Left lobe of liver (tissue), 2 donors: ENCODE measurements around the gene ASIC2. TPM values are rescaled to one million over a fixed set of nuclear protein-coding genes. Genes with fewer than 3 reads are reported as not detected.

ENCODE experiments used
- ATAC-seq: fragments of 200-7000 bp; cut with Tn5 transposase; one replicate; pipeline ENCODE4 v1.9.1; 2020; ENCODE audit warnings: mild to moderate bottlenecking, moderate library complexity
- DNase-seq: peaks from one replicate; pipeline ENCODE4 v3.0.0-alpha.2; 2020; ENCODE audit warnings: low spot score
- total RNA-seq: library from RNA; stranded (reverse); gene quantifications from one replicate; pipeline ENCODE4 v1.2.1, GENCODE V29; 2021
- donor health status: DM: no; HTN: no; CAD: no; lungs with moderate emphysema.
- donor health status: DM: no; HTN: yes; CAD: no.

Gene ASIC2
- total RNA-seq, 1 donor from 2014 or later: not detected

DNA sequence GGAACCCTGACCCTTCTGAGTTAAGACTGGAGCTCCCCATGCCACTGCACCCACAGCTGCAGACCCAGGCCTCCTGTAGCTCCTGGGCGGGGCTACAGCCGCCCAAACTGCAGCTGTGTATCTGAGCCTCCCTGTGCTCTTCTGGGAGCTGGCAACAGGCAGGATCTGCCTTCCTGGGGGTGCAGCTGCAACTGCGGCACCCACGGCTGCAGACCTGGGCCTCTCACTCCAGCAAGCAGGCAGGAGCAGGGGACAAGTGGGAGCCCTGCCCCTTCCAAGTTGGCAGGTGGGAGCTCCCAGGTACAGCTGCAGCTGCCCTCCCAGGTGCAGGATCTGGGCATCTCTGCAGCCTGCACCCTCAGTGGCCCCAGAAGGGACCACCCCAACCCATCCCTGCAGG, 259.9 kb downstream of the ASIC2 start:
- ATAC-seq (no peak), DNase-seq (no peak)

DNA sequence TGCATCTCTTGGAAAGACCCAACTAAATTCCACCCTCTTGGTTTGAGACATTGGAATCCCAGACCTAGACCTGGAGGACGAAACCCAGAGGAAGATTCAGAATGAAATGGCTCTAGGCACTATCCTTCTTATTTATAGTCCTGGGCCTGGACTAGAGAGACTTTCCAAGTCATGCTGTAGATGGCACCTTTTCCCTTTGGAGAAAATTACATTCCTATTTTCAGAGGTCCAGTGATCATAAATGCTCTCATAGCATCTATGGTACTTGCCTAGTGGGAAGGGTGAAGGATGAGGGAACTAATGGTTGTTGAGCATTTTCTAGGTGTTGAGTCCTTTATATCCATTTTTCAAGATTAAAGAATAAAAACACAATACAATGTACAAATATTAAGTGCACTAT, 264.3 kb downstream of the ASIC2 start:
- DNase-seq: no peak

DNA sequence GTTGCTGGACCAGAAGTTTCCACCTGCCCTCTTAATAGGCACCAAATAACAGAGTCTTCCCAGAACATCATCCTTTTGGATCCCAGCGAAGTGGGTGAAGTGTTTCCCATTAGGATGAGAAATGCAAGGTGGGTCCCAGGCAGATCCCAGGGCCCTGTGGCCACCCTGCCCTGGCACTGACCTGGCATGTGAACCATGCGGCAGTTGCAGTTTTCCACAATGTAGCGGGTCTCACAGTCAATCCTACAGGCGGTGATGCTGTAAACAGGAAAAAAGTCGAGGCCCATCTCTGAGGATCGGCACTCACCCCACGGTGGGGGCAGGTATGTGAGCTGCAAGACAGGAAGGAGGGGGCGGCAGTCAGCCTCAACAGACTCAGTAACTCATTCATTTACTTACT, 265.0 kb downstream of the ASIC2 start:
- DNase-seq: no peak
- ATAC-seq: no peak

More for the DNA sequence above, 264.3 kb downstream of the ASIC2 start:
- no peak for ATAC-seq

DNA sequence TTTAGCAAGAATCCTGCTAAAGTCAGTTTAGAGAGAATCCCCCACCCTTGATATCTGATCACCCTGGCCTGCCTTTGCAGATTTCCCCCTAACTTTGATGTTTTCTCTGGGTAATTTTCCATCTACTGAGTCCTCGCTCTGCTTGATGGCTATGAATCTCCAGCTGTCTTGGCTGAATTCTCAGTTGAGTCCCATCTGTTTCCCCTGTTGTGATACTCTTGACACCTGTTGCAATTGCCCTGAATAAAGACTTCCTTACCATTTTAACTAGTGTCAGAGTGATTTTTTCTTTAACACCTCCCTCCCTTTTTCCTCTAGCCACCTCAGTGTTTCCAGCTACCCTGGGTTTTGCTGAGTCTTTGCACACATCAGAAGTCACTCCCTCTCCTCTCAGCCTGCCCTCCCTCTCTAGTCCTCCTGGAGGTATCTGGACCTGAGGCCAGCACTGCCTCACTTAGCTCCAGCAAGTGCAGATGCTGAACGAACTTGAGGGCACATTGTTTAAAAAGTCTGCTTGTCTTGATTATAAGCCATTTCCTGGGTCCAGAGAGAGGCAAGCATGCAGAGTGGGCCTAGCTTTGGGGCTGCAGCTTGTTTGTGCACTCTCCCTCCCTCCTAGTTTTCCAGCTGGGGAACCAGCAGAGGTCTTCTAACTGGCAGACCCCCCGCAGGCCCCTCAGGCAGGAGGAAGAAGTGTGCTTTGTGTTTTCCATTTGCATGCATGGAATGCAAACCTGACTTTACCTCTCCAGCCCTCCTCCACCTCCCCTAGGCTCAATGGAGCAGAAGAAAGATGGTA, 268.2 kb downstream of the ASIC2 start:
- DNase-seq (no peak), ATAC-seq (no peak)

DNA sequence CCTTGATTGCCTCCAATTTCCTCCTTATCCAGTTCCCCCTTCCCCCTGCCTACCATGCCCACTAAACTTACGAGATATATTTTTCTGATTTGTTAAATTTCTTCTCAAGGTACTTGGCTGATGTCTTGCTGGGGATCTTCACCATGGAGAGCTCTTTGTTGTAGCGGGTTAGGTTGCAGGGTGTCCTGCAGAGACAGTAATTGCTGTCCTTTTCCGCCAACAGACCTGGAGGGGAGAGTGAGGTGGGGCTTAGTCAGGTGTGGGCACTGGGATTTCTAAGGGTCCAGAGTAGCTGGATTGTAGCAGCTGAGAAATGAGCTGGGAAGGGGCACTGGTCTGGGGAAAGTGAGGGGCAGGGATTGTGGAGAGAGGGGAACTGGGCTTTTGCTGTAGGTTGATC, 269.3 kb downstream of the ASIC2 start:
- ATAC-seq (no peak), DNase-seq (no peak)

DNA sequence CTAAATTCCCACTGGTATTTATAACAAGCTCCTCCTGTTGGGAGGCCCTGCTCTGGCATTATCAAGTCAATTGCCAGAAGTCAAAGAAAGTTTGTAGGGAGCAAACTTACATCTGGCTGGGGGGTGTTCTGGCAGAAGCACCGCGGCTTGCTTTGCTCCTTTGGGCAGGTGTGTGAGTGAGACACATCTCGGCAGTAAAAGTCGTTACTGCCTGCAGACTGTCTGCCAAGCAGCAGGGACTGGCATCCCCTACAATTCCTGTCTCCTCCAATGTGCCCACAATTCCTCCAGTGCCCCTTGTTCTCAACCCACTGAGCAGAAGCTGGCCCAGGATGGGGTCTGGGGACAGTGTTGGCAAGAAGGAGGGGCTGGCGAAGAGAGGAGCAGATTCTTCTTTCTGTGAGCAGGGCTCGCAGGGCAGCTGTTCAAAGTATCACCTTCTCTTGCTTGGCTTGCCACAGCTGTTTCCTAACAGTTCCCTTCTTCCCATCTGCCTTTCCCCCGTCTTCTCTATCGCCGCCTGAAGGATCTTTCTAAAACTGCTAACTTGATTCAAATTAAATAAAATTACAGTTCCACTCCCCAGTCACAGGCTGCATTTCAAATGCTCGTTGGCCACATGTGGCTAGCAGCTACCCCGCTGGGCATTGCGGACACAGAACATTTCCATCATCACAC, 271.2 kb downstream of the ASIC2 start:
- no peak for DNase-seq
- no peak for ATAC-seq

DNA sequence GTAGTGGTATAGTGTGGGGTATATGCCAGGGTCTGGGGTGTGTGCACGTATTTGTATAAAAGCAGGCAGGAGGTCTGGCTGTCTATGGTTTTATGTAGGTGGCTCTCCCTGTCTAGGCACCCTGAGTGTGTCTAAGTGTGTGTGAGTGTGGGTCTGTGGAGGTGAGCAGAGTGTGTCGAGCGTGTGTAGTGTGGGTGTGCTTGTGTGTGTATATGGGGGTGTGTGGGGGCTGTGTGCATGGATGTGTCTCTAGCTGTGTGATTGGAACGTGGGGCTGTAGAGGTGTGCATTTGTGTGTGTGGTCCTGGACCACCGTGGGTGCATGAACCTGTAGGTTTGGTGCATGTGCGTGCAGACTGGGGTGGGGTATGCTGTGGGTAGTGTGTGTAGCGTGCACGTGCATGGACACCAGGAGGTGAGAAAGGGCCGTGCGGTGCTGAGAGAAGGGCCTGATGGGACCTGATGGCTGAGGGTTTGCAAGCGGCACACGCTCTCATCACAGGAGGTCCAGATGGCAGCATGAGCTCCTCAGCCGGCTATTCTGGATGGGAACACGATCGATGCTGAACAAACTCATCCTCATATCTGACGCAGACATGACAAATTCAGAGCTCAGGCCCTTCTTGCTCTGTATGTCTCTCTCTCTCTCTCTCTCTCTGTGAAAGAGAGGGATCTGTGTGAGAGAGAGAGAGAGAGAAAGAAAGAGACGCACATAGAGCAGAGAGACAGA, 273.8 kb downstream of the ASIC2 start:
- ATAC-seq: no peak

DNA sequence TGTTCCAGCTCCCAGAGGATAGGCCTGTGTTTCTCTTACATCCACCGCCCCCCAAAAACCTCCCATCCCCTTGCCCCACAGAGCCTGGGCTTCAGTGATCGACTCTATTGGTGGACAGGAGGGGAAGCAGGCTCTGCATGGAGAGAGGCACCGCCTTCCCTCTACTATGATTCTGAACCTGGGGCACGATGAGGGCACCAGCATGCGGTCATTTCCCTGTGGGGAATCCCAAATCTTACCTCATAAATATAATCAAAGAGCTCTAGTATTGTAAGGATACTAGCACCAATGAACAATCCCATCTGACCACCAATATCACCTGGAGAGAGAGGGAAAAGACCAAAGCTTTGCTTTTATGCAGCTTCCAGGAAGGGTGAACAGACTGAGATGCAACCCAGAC, 275.7 kb downstream of the ASIC2 start:
- ATAC-seq (no peak), DNase-seq (peak; percentile 24)

More for the DNA sequence above, 273.8 kb downstream of the ASIC2 start:
- no peak for DNase-seq

DNA sequence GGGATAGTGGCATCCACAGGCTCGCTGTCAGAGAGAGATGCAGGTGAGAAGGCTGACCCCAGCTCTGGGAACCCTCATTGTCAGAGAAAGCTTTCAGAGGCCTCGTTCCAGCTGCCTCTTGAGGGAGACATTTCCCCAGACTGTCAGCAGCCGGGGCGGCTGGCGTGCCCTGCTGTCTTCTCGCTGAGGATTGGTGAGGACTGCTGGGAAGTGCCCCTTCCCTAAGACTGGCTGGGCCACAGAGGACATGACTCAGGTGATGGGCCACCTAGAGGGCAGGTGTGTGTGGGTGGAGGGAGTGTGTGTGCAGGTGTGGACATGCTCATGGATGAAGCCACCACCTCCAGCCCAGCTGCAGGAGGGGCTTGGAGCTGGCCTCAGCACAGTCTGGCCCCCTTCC, 276.2 kb downstream of the ASIC2 start:
- ATAC-seq (no peak), DNase-seq (peak; percentile 35)

DNA sequence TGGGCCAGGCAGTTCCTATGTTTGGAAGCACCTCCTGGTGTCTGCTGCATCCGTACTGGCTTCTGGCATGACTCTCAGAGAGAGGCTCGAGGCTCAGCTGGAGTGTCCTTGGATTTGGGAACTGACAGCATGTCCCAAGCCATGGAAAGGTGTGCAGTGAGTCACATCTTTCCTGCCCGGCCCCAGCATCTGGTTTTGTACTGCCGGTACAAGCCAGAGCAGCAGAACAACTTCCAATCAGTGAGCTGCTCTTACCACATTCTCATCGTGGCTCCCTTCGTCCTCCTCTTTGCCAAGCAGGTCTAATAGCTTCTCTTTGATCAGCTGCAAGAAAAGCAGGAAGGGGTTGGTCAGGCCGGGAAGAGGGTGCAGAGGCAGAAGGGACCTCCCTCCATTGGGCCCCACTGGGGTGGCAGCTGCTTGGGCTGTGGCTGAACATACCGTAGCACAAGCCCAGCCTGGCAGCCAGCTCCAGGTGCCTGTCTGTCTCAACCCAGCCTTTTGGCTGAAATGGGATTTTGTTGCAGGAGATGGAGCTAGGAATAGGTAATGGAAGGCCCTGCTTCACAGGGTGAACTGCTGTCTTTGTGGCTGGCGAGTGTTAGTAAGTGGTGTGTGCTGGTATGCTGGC, 277.3 kb downstream of the ASIC2 start:
- ATAC-seq (no peak), DNase-seq (no peak)

DNA sequence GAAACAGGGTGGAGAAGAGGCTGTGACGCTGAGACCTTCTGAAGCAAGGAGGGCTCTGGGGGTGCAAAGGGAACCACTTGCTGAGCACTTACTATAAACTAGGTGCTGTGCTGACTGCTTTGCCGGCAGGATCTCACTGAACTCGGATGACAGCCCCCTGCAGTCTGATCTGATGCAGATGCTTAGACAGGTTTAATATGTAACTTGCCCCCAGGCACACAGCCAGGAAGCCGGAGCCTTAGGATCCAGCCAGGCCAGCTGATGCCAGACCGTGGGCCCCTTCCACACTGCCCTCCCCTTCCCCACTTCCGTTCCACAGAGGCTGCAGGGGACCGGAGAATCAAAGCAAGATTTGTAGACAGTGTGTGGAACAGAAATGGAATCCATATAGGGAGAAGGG, 278.3 kb downstream of the ASIC2 start:
- ATAC-seq: peak; percentile 80
- DNase-seq: peak; percentile 55

DNA sequence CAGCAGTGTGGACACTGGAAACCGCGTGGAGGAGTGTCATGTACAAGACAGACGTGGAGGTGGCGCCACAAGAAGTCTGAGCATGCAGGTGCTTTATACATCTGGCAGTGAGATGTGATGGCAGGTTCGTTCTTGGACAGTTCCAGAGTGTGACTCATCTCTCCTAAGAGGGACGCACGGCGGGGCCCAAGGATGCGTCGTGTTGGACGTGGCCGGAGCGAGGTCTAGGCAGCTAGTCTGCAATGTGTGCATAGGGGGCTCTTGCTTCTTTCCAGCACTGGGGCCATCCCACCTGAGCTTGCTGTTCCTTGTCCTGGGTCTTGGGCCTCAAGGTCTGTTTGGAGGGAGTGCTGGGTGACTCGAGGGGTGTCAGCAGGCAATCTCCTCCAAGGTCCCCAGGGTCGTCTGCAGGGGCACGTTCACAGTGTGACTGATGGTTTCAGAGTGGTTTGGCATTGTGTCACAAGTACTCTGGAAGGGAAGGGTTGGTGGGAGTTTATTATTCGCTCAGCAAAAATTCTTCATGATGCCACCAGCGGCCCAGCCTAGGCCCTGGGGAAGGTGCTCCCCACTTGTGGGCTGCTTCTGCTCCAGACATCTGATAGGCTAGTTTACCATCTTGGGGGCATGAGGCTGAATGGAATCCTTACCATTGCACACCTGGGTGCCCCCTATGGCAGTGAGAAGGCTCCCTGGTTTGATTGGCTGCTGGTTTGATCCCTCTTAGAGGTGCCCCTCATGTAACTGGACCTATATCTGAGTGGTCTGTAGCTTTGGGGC, 279.3 kb downstream of the ASIC2 start:
- no peak for DNase-seq
- ATAC-seq: no peak

DNA sequence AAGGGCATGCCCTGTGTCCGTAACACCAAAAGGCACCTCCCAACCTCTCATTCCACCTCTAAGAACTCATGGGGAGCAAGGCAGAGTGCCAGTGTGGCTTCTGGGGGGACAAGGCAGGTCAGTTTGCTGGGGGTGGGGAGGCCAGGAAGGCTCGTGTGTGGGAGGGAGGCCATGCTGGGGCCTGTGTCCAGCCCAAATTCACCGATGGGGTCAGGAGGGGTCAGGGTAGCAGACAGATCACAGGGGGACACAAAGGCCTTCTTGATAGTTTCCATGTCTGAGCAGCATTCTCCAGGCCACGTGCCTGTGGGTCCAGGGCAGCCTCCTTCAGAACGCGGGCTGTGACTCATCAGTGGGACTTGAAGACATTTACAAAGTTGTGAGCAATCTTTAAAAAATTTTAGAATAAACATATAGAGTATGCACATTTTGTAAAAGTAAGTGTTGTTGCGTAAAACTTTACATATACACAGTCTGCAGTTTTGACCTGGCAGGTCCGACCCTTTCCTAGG, 280.5 kb downstream of the ASIC2 start:
- no peak for ATAC-seq
- no peak for DNase-seq

DNA sequence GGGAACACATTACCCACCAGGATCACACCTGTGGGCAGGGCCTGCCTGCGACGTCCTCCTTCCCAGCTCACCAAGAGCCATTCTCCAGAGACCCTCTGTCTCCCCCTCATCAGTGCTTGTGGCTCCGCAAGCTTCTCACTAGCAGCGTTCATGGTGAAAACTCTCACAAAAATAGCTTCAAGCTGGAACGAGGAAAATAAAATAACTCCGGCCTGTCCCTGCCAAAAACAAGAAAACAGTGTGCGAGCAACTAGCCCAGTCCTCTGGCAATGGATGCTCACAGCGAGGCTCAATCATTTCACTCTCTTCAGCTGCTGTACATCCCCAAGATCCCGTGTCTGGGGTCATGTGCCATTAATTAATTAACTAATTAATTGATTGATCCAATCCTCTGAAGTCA, 283.5 kb downstream of the ASIC2 start:
- DNase-seq: no peak
- no peak for ATAC-seq

DNA sequence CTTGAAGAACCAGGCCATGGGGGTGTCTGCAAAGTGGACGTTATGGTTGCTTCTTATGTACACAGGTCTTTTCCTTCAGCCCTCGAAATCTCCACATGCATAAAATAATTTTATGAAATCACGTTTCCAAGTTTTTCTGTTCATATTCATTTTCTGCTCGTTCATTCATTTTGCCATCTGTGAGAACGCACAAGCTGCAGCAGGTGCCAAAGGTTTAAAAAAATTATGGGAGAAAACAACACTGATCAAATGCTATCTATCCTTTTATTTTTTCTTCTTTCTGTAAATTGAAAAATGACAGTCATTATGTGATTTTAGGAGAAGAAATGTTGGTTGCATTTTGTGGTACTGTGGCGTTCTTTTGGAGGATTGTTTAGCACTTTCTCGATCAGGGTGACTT, 285.9 kb downstream of the ASIC2 start:
- ATAC-seq: no peak
- DNase-seq: no peak

DNA sequence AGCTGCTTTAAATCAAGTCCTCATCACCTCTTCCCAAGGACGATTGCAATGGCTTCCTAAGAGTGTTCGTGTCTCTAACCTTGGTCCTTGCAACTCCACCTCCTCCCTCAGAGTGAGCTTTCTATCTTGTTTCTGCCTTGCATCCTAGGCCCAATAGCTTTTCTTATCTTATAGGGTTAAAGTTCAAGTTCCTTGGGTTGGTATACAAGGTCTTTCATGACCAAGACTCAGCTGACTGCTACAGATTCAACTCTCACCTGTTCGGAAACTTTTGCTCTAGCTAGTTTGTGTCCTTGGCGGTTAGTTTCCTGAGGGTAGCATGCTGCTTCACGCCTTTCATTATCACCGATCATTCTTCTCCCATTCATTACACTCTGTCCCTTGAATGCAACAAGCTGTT, 290.8 kb downstream of the ASIC2 start:
- no peak for ATAC-seq
- DNase-seq: no peak

DNA sequence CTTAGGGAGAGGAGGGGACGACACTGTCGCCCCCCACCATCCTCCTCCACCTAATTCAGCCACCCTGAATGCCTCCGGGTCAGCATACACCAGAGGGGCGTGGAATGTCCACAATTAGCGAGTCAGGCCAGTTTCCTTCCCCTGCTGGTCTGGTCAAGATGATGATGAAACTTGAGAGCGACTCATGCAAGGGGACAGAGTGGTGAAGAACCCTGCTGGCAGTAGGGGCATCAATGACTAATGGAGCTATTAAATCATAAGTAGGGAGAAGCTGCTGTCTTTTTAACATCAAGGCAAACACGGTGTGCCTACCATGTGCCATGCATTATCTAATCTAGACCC, 294.2 kb downstream of the ASIC2 start:
- DNase-seq (no peak), ATAC-seq (no peak)

DNA sequence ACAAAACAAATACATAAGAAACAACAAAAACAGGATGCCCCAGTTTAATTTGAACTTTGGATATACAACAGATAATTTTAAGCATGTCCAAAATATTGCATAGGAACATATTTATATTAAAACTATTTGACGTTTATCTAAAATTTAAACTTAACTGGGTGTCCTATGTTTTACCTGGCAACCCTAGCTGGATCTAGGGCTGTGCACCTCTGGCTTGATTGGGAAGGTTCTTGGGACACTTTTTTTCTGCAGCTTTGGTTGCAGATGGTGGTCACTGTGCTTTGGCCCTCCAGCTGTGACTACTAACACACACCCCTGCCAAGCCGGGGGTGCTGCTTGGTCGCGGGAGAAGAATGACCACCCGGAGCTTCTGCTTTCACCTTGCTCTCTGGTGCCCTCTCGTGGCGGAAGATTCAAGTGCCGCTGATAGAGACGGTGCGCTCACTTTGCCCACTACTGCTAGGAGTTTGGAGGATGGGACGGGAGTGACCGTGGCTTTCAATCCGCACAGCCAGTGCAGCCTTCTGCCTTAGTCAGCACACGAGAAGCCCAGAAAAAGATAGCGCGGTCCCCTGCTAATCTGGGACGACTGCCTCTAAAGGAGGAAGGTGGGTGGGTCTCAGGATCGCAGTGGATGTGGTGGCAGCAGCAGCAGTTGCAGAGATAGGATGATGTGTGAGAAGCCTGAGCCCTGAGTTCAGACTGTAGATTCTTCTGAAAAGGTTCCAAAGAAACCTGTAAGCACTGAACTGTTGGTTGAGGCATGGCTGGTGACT, 294.8 kb downstream of the ASIC2 start:
- peak; percentile 73 for DNase-seq
- peak; percentile 95 for ATAC-seq

DNA sequence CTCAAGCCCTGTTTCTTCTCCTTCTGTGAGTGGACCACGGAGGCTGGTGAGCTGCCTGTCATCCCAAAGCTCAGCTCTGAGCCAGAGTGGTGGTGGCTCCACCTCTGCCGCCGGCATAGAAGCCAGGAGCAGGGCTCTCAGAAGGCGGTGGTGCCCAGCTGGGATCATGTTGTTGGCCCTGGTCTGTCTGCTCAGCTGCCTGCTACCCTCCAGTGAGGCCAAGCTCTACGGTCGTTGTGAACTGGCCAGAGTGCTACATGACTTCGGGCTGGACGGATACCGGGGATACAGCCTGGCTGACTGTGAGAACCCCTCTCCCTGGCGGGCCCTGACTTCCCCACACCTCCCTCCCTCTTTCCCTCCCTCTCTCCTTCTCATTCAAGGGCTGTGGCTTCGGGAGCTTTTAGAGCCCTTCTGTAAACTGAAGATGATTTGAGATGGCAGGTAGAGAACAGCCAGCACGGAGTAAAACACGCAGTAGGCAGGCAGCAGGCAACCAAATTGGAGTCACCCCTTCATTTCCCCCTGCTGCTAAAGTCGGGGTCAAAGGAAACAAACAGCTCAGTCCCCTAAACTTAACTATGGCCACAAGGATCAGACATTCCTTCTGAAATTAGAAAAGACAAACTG, 297.6 kb downstream of the ASIC2 start:
- DNase-seq (no peak), ATAC-seq (no peak)
